Measurements from ENCODE around the gene APOL4.
"Not testable (repeated sequence)": the region's sequence is repeated elsewhere in the genome, so short reads cannot be mapped to it uniquely, and the experiment has no call there.

The APOL4 gene

GRCh38 chr22:36208162-36208765 is 6.7 kb upstream of the APOL4 start:
- Histone ChIP-seq H3K27me3 (ENCODE audit: control insufficient read depth, insufficient read depth, low read length) (peaks cover 4% of the 10 kb centered on the region; the same call in 1 of the 2 replicates), H3K4me1 (ENCODE audit: control insufficient read depth, insufficient read depth, low read length) (no peaks in the 10 kb centered on the region)

GRCh38 chr22:36206255-36206654 is 4.6 kb upstream of the APOL4 start:
- Histone ChIP-seq H3K36me3 (ENCODE audit: control insufficient read depth, insufficient read depth, low read length) (no peaks in the 10 kb centered on the region), H3K4me3 (ENCODE audit: low read depth, low read length) (no peak overlapping the region), H3K4me1 (ENCODE audit: control insufficient read depth, insufficient read depth, low read length) (no peaks in the 10 kb centered on the region), H3K27ac (ENCODE audit: low read depth, low read length) (no peak overlapping the region), H3K9me3 (ENCODE audit: control insufficient read depth, insufficient read depth, low read length) (no peaks in the 10 kb centered on the region), H3K9ac (ENCODE audit: low read depth, low read length) (no peak overlapping the region), H3K27me3 (ENCODE audit: control insufficient read depth, insufficient read depth, low read length) (no peaks in the 10 kb centered on the region)

More at GRCh38 chr22:36208162-36208765, 6.7 kb upstream of the APOL4 start:
- Histone ChIP-seq H3K9me3 (ENCODE audit: control insufficient read depth, insufficient read depth, low read length) (no peaks in the 10 kb centered on the region), H3K9ac (ENCODE audit: low read depth, low read length) (no peak overlapping the region), H3K36me3 (ENCODE audit: control insufficient read depth, insufficient read depth, low read length) (no peaks in the 10 kb centered on the region), H3K27ac (ENCODE audit: low read depth, low read length) (no peak overlapping the region), H3K4me3 (ENCODE audit: low read depth, low read length) (no peak overlapping the region)

- H3K9me3 ChIP-seq (ENCODE audit: control insufficient read depth, insufficient read depth, low read length); H3K27me3 ChIP-seq (ENCODE audit: control insufficient read depth, insufficient read depth, low read length); H3K27ac ChIP-seq (ENCODE audit: low read depth, low read length); H3K4me1 ChIP-seq (ENCODE audit: control insufficient read depth, insufficient read depth, low read length); H3K9ac ChIP-seq (ENCODE audit: low read depth, low read length); H3K36me3 ChIP-seq (ENCODE audit: control insufficient read depth, insufficient read depth, low read length); H3K4me3 ChIP-seq (ENCODE audit: low read depth, low read length): not testable (repeated sequence)
These were observed 4.0 kb upstream of the APOL4 start for GRCh38 chr22:36205573-36205972.

GRCh38 chr22:36204632-36205015 is 3.0 kb upstream of the APOL4 start:
- Histone ChIP-seq H3K27ac (ENCODE audit: low read depth, low read length) (no peak overlapping the region), H3K36me3 (ENCODE audit: control insufficient read depth, insufficient read depth, low read length) (no peaks in the 10 kb centered on the region), H3K9me3 (ENCODE audit: control insufficient read depth, insufficient read depth, low read length) (no peaks in the 10 kb centered on the region), H3K27me3 (ENCODE audit: control insufficient read depth, insufficient read depth, low read length) (no peaks in the 10 kb centered on the region), H3K4me1 (ENCODE audit: control insufficient read depth, insufficient read depth, low read length) (no peaks in the 10 kb centered on the region), H3K9ac (ENCODE audit: low read depth, low read length) (no peak overlapping the region), H3K4me3 (ENCODE audit: low read depth, low read length) (no peak overlapping the region)

GRCh38 chr22:36204001-36204631 is 2.5 kb upstream of the APOL4 start:
- no peaks in the 10 kb centered on the region for H3K9me3 ChIP-seq (ENCODE audit: control insufficient read depth, insufficient read depth, low read length)
- H3K36me3 ChIP-seq (ENCODE audit: control insufficient read depth, insufficient read depth, low read length) = no peaks in the 10 kb centered on the region
- no peak overlapping the region for H3K4me3 ChIP-seq (ENCODE audit: low read depth, low read length)
- no peaks in the 10 kb centered on the region for H3K4me1 ChIP-seq (ENCODE audit: control insufficient read depth, insufficient read depth, low read length)
- H3K27me3 ChIP-seq (ENCODE audit: control insufficient read depth, insufficient read depth, low read length) = no peaks in the 10 kb centered on the region
- no peak overlapping the region for H3K27ac ChIP-seq (ENCODE audit: low read depth, low read length)
- no peak overlapping the region for H3K9ac ChIP-seq (ENCODE audit: low read depth, low read length)

- H3K4me3 ChIP-seq (ENCODE audit: low read depth, low read length); H3K27ac ChIP-seq (ENCODE audit: low read depth, low read length); H3K9me3 ChIP-seq (ENCODE audit: control insufficient read depth, insufficient read depth, low read length); H3K27me3 ChIP-seq (ENCODE audit: control insufficient read depth, insufficient read depth, low read length); H3K9ac ChIP-seq (ENCODE audit: low read depth, low read length); H3K4me1 ChIP-seq (ENCODE audit: control insufficient read depth, insufficient read depth, low read length); H3K36me3 ChIP-seq (ENCODE audit: control insufficient read depth, insufficient read depth, low read length): not testable (repeated sequence)
These were observed 1.8 kb upstream of the APOL4 start for GRCh38 chr22:36203441-36203840.

- H3K27ac ChIP-seq (ENCODE audit: low read depth, low read length); H3K9ac ChIP-seq (ENCODE audit: low read depth, low read length); H3K27me3 ChIP-seq (ENCODE audit: control insufficient read depth, insufficient read depth, low read length); H3K4me3 ChIP-seq (ENCODE audit: low read depth, low read length); H3K4me1 ChIP-seq (ENCODE audit: control insufficient read depth, insufficient read depth, low read length); H3K36me3 ChIP-seq (ENCODE audit: control insufficient read depth, insufficient read depth, low read length); H3K9me3 ChIP-seq (ENCODE audit: control insufficient read depth, insufficient read depth, low read length): not testable (repeated sequence)
These were observed 1.3 kb upstream of the APOL4 start for GRCh38 chr22:36202906-36203305.

- H3K27ac ChIP-seq (ENCODE audit: low read depth, low read length); H3K9me3 ChIP-seq (ENCODE audit: control insufficient read depth, insufficient read depth, low read length); H3K4me3 ChIP-seq (ENCODE audit: low read depth, low read length); H3K36me3 ChIP-seq (ENCODE audit: control insufficient read depth, insufficient read depth, low read length); H3K9ac ChIP-seq (ENCODE audit: low read depth, low read length); H3K27me3 ChIP-seq (ENCODE audit: control insufficient read depth, insufficient read depth, low read length): not testable (repeated sequence)
- peaks cover 16% of the 10 kb centered on the region for H3K4me1 ChIP-seq (ENCODE audit: control insufficient read depth, insufficient read depth, low read length)
These were observed 584 bp downstream of the APOL4 start for GRCh38 chr22:36201025-36201424.

- Histone ChIP-seq H3K9me3 (ENCODE audit: control insufficient read depth, insufficient read depth, low read length) (no peaks in the 10 kb centered on the region), H3K9ac (ENCODE audit: low read depth, low read length) (no peak overlapping the region), H3K4me1 (ENCODE audit: control insufficient read depth, insufficient read depth, low read length) (peaks cover 19% of the 10 kb centered on the region), H3K27me3 (ENCODE audit: control insufficient read depth, insufficient read depth, low read length) (no peaks in the 10 kb centered on the region), H3K27ac (ENCODE audit: low read depth, low read length) (no peak overlapping the region), H3K36me3 (ENCODE audit: control insufficient read depth, insufficient read depth, low read length) (no peaks in the 10 kb centered on the region), H3K4me3 (ENCODE audit: low read depth, low read length) (no peak overlapping the region)
These were observed 2.5 kb downstream of the APOL4 start for GRCh38 chr22:36199001-36199551.

- H3K27me3 ChIP-seq (ENCODE audit: control insufficient read depth, insufficient read depth, low read length) = no peaks in the 10 kb centered on the region
- no peak overlapping the region for H3K27ac ChIP-seq (ENCODE audit: low read depth, low read length)
- H3K4me1 ChIP-seq (ENCODE audit: control insufficient read depth, insufficient read depth, low read length) = peaks cover 19% of the 10 kb centered on the region
- H3K4me3 ChIP-seq (ENCODE audit: low read depth, low read length) = no peak overlapping the region
- H3K9ac ChIP-seq (ENCODE audit: low read depth, low read length) = no peak overlapping the region
- no peaks in the 10 kb centered on the region for H3K9me3 ChIP-seq (ENCODE audit: control insufficient read depth, insufficient read depth, low read length)
- no peaks in the 10 kb centered on the region for H3K36me3 ChIP-seq (ENCODE audit: control insufficient read depth, insufficient read depth, low read length)
These were observed 3.1 kb downstream of the APOL4 start for GRCh38 chr22:36198536-36198935.

- H3K9ac ChIP-seq (ENCODE audit: low read depth, low read length) = no peak overlapping the region
- H3K27ac ChIP-seq (ENCODE audit: low read depth, low read length) = peak overlapping the region; percentile 7
- no peaks in the 10 kb centered on the region for H3K27me3 ChIP-seq (ENCODE audit: control insufficient read depth, insufficient read depth, low read length)
- H3K4me1 ChIP-seq (ENCODE audit: control insufficient read depth, insufficient read depth, low read length) = peaks cover 19% of the 10 kb centered on the region
- no peak overlapping the region for H3K4me3 ChIP-seq (ENCODE audit: low read depth, low read length)
- H3K9me3 ChIP-seq (ENCODE audit: control insufficient read depth, insufficient read depth, low read length) = no peaks in the 10 kb centered on the region
- no peaks in the 10 kb centered on the region for H3K36me3 ChIP-seq (ENCODE audit: control insufficient read depth, insufficient read depth, low read length)
These were observed 4.0 kb downstream of the APOL4 start for GRCh38 chr22:36197514-36198146.

Data from HUES48 (cell line).